DMS79 treated with DMSO at 0.1 percent for 48 hours (cell line): ENCODE measurements around the gene DPEP3.
"Not testable (repeated sequence)": the region's sequence is repeated elsewhere in the genome, so short reads cannot be mapped to it uniquely, and the experiment has no call there.

ENCODE experiments used
- DNase-seq: peaks from one replicate; lab custom pipeline; 2025; lab: John Stamatoyannopoulos, UW

Gene DPEP3, protein sequence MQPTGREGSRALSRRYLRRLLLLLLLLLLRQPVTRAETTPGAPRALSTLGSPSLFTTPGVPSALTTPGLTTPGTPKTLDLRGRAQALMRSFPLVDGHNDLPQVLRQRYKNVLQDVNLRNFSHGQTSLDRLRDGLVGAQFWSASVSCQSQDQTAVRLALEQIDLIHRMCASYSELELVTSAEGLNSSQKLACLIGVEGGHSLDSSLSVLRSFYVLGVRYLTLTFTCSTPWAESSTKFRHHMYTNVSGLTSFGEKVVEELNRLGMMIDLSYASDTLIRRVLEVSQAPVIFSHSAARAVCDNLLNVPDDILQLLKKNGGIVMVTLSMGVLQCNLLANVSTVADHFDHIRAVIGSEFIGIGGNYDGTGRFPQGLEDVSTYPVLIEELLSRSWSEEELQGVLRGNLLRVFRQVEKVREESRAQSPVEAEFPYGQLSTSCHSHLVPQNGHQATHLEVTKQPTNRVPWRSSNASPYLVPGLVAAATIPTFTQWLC

DNA sequence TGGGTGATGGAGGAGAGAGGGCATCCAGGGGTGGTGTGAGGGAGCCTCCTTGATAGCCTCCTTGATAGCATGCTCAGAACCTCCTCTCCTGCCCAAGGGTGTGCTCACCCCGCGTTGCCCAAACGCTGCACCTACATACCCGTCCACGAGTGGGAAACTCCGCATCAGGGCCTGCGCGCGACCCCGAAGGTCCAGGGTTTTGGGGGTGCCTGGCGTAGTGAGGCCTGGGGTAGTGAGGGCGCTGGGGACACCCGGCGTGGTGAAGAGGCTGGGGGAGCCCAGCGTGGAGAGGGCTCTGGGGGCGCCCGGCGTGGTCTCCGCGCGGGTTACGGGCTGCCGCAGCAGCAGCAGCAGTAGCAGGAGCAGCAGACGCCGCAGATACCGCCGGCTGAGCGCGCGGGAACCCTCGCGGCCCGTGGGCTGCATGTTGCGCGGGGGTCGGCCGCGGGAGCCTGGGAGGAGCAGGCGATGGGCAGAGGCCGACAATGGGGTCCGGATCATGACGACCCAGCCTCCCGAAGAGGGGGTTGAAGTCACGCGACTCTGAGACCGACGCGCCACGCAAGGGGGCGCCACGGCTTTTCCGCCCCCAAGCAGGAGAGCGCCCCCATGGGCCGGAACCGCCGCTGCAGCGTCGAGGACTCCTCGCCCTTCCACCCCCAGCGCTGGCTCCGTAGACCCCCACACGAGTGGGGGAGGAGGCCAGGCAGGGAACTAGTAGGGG is at the start of gene DPEP3:
TSS of gene DPEP3 (minus strand) at position 545 of the 724 bp plus-strand sequence. CDS start at position 426, 119 bp downstream.
- DNase-seq: no peak

DNA sequence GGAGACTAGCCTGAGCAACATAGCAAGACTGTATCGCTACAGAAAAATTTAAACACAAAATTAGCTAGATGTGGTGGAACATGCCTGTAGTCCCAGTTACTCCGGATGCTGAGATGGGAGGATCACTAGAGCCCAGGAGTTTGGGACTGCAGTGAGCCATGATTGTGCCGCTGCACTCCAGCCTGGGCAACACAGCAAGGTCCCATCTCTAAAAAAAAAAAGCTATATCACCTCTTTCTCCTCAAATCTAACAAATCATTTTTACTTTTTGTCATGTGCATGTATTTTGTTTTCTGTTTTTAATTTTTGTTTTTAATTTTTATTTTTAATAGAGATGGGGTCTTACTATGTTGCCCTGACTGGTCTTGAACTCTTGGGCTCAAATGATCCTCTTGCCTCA is 48.7 kb upstream of the DPEP3 start:
- no peak for DNase-seq

DNA sequence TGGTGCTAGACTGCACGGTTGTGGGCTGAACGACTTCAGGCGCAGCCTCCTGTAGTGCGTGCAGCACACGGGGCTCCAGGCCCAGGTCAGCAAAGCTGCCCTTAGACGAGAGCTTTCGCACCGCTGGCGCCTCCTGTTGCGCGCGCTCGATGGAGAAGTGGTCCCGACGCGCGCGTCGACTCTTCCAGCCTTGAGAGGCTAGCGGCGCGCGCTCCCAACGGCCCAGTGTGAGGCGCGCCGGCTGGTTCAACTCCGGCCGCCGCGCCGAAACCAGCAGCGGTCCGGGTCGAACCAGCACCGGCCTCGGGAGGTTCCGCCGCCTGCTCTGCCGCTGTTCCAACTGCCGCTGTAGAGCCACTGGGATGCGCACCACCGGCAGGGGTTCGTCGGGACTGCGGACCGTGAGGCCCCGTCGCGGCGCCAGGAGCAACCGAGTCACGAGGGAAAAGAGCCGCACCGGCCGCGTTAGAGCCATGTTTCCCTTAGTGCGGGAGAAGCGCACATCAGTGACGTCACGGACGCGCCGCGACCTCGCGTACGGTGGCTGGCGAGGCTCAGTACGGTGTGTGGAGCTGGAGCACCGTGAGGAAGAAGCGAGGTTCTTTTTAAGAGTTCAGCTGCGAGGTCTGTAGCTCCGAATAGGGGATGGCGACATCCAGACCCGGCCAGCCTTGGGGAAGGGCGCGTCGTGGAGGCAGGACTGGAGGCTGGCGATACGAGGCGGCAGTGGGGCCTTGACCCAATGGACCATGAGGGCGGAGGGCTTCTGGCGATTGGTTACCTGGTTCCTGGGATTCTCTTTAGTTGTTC is 42.6 kb upstream of the DPEP3 start, which contains the start of the genes DDX28 and DUS2:
TSS of gene DDX28 (minus strand) at position 505 of the 810 bp plus-strand sequence. CDS start at position 475, 30 bp downstream.
TSS of gene DUS2 (plus strand) at position 557 of the 810 bp plus-strand sequence. CDS start 14,740 bp downstream, outside the sequence.
- peak; percentile 50 for DNase-seq

DNA sequence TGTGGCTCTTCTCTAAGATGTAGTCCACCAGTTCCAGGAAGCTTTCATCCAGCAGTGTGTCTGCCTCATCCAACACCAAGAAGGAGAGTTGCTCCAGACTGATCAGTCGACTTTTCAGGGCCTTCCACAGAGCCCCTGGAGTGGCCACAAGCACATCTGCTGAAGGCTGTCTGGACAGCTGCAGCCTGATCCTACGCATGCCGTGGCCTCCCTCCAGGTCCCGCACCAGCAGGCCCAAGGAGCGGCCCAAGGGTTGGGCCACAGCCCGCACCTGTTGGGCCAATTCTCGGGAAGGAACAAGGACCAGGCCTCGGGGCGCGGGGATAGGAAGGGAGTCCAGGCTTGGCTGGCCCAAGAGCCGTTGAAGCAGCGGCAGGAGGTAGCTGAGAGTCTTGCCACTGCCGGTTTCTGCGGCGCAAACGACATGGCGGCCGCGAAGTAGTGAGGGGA is 42.0 kb upstream of the DPEP3 start:
- DNase-seq: no peak

DNA sequence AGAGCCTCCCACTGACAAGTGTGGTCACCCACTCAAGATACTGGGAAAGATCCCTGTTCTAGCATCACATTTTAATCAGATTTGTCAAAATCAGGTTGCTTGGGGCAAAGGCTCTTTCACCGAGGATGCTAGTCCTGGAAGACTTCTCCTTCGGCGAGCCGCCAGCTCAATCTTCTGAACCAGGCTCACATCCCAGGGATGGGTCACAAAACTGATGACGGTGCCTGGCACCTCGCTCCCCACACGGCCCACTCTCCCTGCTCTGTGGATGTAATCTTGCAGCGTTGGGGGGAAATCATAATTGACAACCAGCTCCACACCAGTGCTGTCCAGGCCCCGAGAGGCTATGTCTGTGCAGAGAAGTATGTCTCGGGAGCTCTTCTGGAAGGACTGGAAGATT is 41.2 kb upstream of the DPEP3 start:
- DNase-seq: no peak

DNA sequence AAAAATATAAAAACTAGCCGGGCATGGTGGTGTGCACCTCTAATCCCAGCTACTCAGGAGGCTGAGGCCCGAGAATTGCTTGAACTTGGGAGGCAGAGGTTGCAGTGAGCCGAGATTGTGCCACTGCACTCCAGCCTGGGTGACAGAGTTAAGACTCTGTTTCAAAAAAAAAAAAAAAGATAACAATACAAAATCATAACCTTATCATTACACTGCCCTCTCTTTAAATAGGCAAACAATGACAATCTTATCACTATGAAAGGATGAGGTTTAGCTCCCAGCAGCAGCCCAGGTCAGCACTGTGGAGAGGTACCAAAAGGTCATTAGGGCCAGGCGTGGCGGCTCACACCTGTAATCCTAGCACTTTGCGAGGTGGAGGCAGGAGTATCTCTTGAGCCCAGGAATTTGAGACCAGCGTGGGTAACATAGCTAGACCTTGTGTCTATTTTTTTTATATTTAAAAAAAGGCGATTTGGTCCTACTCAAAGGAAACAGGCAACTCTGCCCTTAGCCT is 38.9 kb upstream of the DPEP3 start:
- no peak for DNase-seq

DNA sequence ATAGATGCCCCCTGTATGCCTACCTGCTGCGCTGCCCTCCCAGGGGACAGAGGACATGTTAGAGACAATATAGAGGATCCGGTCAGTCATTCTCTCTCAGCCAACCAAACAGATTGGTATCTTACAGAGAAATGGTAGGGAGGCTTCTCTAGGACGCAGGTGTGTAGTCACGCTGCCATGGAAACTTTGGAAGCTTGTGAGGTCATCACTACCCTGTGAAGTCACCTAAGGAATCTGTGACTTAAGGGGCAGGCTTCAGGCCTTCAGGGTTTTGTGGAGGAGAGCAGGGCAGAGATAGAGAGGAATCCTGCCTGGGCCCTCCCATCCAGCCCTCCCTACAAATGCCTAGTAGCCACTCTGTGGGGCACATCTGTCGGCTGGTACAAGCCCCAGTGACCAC is 35.4 kb upstream of the DPEP3 start, which contains the start of gene DPEP2NB:
TSS of gene DPEP2NB (minus strand) at position 231 of the 400 bp plus-strand sequence. CDS start at position 90, 141 bp downstream.
- no peak for DNase-seq

DNA sequence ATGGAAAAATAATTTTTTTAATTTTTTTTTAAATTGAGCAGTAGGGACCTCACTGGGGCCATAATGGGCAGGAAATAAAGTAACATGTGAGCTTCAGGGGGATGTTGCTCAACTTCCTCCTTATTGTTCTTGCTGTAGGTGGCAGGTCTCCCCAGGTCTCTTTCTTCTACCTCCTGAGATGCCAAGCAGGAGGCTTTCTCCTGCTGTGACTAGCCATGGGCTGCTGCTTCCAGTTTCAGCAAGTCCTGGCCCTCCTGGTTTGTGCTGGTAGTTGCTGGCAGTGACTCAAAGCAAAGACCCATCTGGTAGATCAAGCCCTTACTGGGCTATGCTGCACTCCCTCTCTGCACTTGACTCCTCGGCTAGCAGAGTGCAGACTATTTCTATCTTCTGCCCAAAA is 33.1 kb upstream of the DPEP3 start:
- no peak for DNase-seq

DNA sequence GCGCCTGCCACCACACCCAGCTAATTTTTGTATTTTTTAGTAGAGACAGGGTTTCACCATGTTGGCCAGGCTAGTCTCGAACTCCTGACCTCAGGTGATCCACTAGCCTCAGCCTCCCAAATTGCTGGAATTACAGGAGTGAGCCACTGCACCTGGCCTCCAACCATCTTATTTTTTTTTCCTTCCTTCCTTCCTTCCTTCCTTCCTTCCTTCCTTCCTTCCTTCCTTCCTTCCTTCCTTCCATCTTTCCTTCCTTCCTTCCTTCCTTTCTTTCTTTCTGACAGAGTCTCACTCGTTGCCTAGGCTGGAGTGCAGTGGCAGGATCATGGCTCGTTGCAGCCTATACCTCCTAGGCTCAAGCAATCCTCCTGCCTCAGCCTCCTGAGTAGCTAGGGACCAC is 29.6 kb upstream of the DPEP3 start:
- not testable (repeated sequence) for DNase-seq

DNA sequence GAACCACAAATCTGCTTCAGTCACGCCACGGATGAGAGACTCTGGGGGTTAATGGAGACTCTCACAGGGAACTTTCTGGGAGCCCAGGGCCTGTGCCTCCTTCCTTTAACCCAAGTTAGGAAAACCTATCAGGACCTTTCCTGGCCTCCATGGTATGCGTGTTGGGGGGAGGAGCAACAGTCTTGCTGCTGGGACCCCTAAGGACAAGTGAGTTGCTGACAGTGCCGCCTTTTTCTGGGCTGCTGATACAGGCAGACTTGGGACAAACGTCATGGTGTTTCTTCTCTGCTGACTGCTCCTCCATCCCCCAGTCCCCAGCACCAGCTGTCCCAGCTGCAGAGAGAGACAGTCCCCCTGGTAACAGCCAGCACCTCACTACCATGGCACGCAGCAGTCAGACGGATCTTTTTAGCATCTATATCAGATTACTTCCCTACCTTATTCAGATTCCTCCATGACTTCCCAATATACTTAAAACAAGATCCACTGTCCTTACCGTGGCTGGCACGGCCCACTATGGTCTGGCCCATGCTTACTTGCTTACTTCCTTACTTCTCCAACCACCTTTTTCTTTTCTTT is 28.9 kb upstream of the DPEP3 start:
- no peak for DNase-seq

DNA sequence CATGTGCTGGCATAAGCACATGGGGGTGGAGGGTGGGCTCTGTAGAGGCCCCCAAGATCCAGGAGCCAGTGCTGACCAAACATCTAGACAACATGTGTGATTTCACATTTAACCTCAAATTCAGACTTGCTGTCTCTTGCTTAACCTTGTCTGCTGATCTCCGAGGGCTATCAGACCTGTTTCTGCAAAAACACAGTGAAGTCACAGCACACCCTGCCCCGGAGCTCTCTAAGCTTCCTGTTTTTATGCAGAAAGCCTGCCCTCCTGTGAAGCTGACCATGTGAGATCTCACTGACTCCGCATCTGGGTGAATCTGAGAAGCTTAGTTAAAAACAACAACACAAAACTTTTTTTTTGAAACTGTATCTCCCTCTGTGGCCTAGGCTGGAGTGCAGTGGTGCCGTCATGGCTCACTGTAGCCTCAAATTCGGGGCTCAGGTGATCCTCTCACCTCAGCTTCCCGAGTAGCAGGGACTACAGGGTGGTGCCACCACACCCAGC is 25.5 kb upstream of the DPEP3 start:
- DNase-seq: no peak

DNA sequence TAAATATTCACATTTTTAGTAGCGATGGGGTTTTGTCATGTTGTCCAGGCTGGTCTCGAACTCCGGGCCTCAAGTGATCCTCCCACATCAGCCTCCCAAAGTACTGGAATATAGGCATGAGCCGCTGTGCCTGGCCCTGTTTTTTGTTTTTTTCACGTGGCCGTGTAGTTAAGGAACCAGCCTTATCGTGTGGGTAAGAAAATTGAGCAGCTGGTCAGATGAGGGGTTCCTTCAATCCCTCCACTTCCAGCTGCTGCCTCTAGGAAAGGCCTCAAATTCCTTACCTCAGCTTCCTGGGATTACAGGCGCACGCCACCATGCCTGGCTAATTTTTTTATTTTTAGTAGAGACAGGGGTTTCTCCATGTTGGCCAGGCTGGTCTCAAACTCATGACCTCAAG is 24.9 kb upstream of the DPEP3 start:
- DNase-seq: no peak

DNA sequence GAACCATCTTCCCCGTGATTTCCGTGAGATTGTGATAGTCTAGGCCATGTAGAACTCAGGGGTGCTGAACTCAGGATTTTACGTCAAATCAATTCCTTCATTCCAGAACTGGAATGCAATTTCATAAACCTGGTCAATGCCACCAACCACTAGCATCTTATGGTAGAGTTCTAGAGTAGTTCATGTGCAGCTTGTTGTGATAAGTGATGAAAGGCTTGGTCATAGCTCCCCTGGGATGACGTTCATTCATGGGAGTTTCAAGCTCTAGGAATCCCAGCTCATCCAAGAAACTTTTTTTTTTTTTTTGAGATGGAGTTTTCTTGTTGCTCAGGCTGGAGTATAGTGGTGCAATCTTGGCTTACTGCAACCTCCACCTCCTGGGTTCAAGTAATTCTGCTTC is 22.7 kb upstream of the DPEP3 start:
- DNase-seq: no peak

DNA sequence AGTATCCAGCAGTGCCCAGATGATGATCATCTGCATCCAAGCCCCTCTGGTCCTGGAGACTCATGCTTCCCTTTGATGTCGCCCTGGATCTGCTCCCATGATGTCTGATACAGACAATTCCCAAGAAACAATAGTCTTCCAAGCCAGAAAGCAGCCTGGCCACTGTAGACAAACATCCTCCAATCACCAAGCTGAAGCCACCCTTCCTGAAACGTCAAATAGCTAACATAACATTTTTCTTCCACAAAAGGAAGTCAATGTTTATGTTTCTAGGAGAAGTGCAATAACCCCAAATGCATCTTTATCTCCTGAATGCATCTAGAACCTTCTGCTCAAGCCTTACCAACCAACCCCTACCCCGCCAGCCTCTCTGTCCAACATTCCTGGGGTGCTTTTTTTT is 20.2 kb upstream of the DPEP3 start:
- DNase-seq: no peak

DNA sequence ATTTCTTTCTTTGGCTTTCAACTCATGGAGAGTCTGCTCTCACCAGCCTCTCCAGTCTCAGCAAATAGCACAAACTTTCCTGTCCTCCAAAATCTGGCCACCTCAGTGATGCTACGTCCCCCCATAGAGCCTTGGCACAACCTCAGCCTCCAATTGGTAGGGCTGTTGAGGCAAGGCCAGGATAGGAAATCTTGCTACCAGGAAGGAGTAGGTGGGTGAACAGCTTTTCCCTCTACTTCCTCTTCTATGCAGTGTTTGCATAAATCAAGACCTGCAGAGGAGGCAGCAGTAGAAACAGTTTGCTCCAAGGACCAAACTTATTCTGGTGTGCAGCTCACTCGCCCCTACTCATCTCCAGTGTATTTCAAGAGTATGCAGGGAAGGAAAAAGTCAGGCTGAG is 19.7 kb upstream of the DPEP3 start:
- no peak for DNase-seq

DNA sequence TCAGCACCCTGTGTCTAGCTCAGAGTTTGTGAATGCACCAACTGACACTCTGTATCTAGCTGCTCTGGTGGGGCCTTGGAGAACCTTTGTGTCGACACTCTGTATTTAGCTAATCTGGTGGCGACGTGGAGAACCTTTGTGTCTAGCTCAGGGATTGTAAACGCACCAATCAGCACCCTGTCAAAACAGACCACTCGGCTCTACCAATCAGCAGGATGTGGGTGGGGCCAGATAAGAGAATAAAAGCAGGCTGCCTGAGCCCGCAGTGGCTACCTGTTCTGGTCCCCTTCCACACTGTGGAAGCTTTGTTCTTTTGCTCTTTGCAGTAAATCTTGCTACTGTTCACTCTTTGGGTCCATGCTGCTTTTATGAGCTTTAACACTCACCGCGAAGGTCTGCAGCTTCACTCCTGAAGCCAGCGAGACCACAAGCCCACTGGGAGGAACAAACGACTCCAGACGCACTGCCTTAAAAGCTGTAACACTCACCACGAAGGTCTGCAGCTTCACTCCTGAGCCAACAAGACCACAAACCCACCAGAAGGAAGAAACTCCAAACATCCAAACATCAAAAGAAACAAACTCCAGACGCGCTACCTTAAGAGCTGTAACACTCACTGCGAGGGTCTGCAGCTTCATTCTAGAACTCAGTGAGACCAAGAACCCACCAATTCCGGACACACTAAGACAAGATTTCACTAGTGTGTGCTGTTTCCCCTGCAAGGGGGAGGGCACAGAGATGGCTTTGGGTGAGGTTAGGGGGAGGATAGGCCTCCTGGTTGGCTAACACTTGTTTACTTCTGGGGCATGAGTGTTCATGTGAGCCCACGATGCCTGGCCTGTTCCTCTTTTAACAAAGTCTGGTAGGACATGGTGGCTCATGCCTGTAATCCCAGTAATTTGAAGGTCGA is 18.7 kb upstream of the DPEP3 start, which contains the start of gene DPEP2:
TSS of gene DPEP2 (minus strand) at position 706 of the 910 bp plus-strand sequence. CDS start 6,272 bp downstream, outside the sequence.
- not testable (repeated sequence) for DNase-seq

DNA sequence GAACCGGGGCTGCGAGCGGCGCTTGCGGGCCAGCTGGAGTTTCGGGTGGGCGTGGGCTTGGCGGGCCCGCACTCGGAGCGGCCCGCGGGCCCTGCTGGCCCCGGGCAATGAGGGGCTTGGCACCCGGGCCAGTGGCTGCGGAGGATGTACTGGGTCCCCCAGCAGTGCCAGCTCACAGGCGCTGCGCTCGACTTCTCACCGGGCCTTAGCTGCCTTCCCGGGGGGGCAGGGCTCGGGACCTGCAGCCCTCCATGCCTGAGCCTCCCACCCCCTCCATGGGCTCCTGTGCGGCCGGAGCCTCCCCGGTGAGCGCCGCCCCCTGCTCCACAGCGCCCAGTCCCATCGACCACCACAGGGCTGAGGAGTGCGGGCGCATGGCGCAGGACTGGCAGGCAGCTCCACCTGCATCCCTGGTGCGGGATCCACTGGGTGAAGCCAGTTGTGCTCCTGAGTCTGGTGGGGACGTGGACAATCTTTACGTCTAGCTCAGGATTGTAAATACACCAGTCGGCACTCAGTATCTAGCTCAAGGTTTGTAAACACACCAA is 18.0 kb upstream of the DPEP3 start:
- DNase-seq: not testable (repeated sequence)

DNA sequence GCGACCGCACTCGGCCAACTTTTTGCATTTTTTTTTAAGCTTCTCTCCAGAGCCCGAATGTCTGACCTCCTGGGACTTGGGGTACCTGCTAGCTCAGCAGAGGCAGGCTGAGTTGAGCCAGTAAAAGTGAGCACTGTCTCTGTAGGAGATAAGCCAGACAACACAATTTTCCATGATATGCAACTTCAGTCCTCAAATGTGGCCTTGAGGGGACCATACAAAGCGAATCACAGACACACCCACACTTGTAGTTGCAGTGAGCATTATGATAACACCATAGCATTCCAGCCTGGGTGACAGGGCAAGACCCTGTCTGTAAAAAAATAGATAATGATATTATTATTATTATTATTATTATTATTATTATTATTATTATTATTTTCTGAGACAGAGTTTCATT is 16.4 kb upstream of the DPEP3 start:
- no peak for DNase-seq

DNA sequence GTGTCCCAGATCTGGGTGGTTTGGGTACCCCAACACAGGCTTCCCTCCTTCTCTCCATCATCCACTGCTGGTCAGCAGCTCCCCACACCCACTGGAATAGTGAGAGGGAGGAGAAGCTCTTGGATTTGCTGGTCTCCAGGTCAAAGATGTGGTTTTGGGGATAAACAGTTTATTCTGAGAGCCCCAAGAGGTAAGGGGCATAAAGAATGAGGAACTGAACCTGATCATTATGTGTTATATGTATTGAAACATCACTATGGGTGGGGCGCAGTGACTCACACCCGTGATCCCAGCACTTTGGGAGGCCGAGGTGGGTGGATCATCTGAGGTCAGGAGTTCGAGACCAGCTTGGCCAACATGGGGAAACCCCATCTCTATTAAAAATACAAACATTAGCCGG is 15.1 kb upstream of the DPEP3 start:
- no peak for DNase-seq

DNA sequence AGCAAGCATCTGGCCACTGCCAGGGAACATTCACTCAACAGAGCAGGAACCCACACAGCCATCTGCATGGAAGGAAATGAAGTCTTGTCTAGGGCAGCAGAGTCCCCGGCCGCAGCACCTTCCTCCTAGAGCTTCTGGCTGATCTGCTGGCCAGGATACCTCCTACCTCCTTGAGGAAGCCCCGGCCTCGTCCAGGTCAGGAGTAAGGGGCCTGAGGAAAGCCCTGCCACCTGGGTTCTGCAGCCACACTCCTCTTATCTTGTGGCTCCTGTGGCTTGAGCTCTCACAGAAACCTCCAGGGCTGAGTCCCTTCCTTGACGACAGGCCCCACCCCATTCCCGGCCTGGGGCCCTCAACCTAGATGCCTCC is 13.7 kb upstream of the DPEP3 start:
- not testable (repeated sequence) for DNase-seq
